Measurements from ENCODE around the gene GSAP. TPM values are rescaled to one million over a fixed set of nuclear protein-coding genes. Genes with fewer than 3 reads are reported as not detected.

GSAP gene
- total and polyA plus RNA-seq, 9 donors = 4.0 to 19.4 (median 11.2) TPM

- Histone ChIP-seq H3K27ac (no peak overlapping the region), H3K27me3 (no peaks in the 10 kb centered on the region)
- WGBS, 3 donors = 73 to 92% (median 81%) methylated on average over 5 of the region's 5 CpGs
Measured at GRCh38 chr7:77427996-77428603, 12.0 kb upstream of the GSAP start.

GRCh38 chr7:77426521-77427051 lies 10.4 kb upstream of the GSAP start:
- TF ChIP-seq POLR2A (IDR thresholded peaks at IDR 0.05) (no peak), CTCF (IDR thresholded peaks at IDR 0.05) (no peak), EP300 (IDR thresholded peaks at IDR 0.05) (no peak)
- Histone ChIP-seq H3K27ac (no peak overlapping the region), H3K36me3 (no peaks in the 10 kb centered on the region), H3K4me3 (no peak overlapping the region), H3K9me3 (no peaks in the 10 kb centered on the region), H3K4me1 (ENCODE audit: insufficient read depth) (no peaks in the 10 kb centered on the region), H3K27me3 (no peaks in the 10 kb centered on the region)
- no peak for DNase-seq
- intact Hi-C loops (cut with DNase I) = no loop called here
- WGBS, 3 donors = 63% methylated on average over 5 of the region's 5 CpGs

More at GRCh38 chr7:77427996-77428603, 12.0 kb upstream of the GSAP start:
- no peak overlapping the region for H3K4me3 ChIP-seq
- H3K9me3 ChIP-seq = no peaks in the 10 kb centered on the region
- TF ChIP-seq POLR2A (IDR thresholded peaks at IDR 0.05) (no peak), EP300 (IDR thresholded peaks at IDR 0.05) (no peak)
- H3K36me3 ChIP-seq = no peaks in the 10 kb centered on the region
- no peak for DNase-seq
- intact Hi-C loops (cut with DNase I) = no loop called here
- H3K4me1 ChIP-seq (ENCODE audit: insufficient read depth) = no peaks in the 10 kb centered on the region

- 45 to 54% (median 47%) methylated on average over 5 of the region's 5 CpGs for WGBS, 3 donors
- no peak overlapping the region for H3K4me3 ChIP-seq
- no peak for DNase-seq
- H3K27ac ChIP-seq = no peak overlapping the region
- no peaks in the 10 kb centered on the region for H3K27me3 ChIP-seq
- H3K36me3 ChIP-seq = no peaks in the 10 kb centered on the region
- no peaks in the 10 kb centered on the region for H3K4me1 ChIP-seq (ENCODE audit: insufficient read depth)
- H3K9me3 ChIP-seq = no peaks in the 10 kb centered on the region
- TF ChIP-seq POLR2A (IDR thresholded peaks at IDR 0.05) (no peak), CTCF (IDR thresholded peaks at IDR 0.05) (no peak), EP300 (IDR thresholded peaks at IDR 0.05) (no peak)
- intact Hi-C loops (cut with DNase I) = no loop called here
Measured at GRCh38 chr7:77426052-77426404, 9.9 kb upstream of the GSAP start.

- 46 to 57% (median 48%) methylated on average over 10 of the region's 10 CpGs for WGBS, 3 donors
- no peak for DNase-seq
- Histone ChIP-seq H3K9me3 (no peaks in the 10 kb centered on the region), H3K4me3 (no peak overlapping the region), H3K4me1 (ENCODE audit: insufficient read depth) (no peaks in the 10 kb centered on the region), H3K27ac (no peak overlapping the region), H3K36me3 (no peaks in the 10 kb centered on the region), H3K27me3 (no peaks in the 10 kb centered on the region)
- TF ChIP-seq CTCF (IDR thresholded peaks at IDR 0.05) (no peak), EP300 (IDR thresholded peaks at IDR 0.05) (no peak), POLR2A (IDR thresholded peaks at IDR 0.05) (no peak)
- intact Hi-C loops (cut with DNase I) = no loop called here
Measured at GRCh38 chr7:77425101-77426051, 9.2 kb upstream of the GSAP start.

All from ovary (tissue), 9 donors.